ENCODE measurements around the gene RAB15. TPM values are rescaled to one million over a fixed set of nuclear protein-coding genes. Genes with fewer than 3 reads are reported as not detected.
A peak's percentile ranks its signal among the peaks of the same experiment; 100 is the strongest.

RAB15 gene
- total RNA-seq, 2 donors from 2014 or later = 4.8 to 5.8 TPM

- DNase-seq (no peak), ATAC-seq (no peak)
- H3K9me3 ChIP-seq (ENCODE audit: control insufficient read depth, low read length, poor library complexity, severe bottlenecking) = no peaks in the 10 kb centered on the region
- H3K4me1 Mint-ChIP-seq = peaks cover 46% of the 10 kb centered on the region
- no peak overlapping the region for H3K4me3 Mint-ChIP-seq
- H3K27me3 Mint-ChIP-seq = no peaks in the 10 kb centered on the region
- H3K36me3 Mint-ChIP-seq (ENCODE audit: low read depth) = peaks cover 6% of the 10 kb centered on the region
- no peak overlapping the region for H3K27ac Mint-ChIP-seq
These were observed 34.8 kb downstream of the RAB15 start for GRCh38 chr14:64937171-64937820.

DNA sequence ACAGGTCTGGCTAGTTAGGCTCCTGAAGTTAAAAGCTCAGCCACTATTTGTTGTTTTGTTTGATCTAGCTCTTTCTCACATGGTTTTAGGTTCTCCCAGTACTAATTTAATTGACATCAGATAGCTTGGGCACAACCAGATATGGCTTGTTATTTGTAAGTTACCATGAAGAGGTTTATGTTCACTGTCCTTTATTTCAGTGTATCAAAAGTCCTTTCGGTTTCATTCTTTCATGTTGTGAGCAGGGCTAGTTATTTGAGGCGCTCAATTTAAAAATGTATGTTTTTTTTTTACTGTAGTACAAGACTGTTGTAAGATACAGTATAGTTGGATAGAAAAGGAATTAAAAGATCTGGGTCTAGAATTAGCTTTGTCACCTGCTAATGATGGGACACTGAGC is 36.6 kb downstream of the RAB15 start:
- DNase-seq (no peak), ATAC-seq (peak; percentile 48)
- Mint-ChIP-seq H3K36me3 (ENCODE audit: low read depth) (peaks cover 6% of the 10 kb centered on the region), H3K4me1 (peaks cover 48% of the 10 kb centered on the region), H3K4me3 (peak overlapping the region; percentile 39), H3K27ac (peak overlapping the region; percentile 71), H3K27me3 (no peaks in the 10 kb centered on the region)
- no peaks in the 10 kb centered on the region for H3K9me3 ChIP-seq (ENCODE audit: control insufficient read depth, low read length, poor library complexity, severe bottlenecking)

GRCh38 chr14:64934338-64934929 is 37.7 kb downstream of the RAB15 start:
- DNase-seq (no peak), ATAC-seq (no peak)
- Mint-ChIP-seq H3K4me3 (no peak overlapping the region), H3K4me1 (peaks cover 45% of the 10 kb centered on the region), H3K27me3 (no peaks in the 10 kb centered on the region), H3K36me3 (ENCODE audit: low read depth) (peaks cover 3% of the 10 kb centered on the region), H3K27ac (peak overlapping the region; percentile 71)
- no peaks in the 10 kb centered on the region for H3K9me3 ChIP-seq (ENCODE audit: control insufficient read depth, low read length, poor library complexity, severe bottlenecking)

- Mint-ChIP-seq H3K4me1 (peaks cover 28% of the 10 kb centered on the region), H3K36me3 (ENCODE audit: low read depth) (peaks cover 3% of the 10 kb centered on the region), H3K4me3 (no peak overlapping the region), H3K27ac (peak overlapping the region; percentile 12), H3K27me3 (no peaks in the 10 kb centered on the region)
- no peak for ATAC-seq
- DNase-seq = no peak
- no peaks in the 10 kb centered on the region for H3K9me3 ChIP-seq (ENCODE audit: control insufficient read depth, low read length, poor library complexity, severe bottlenecking)
These were observed 39.9 kb downstream of the RAB15 start for GRCh38 chr14:64932231-64932630.

DNA sequence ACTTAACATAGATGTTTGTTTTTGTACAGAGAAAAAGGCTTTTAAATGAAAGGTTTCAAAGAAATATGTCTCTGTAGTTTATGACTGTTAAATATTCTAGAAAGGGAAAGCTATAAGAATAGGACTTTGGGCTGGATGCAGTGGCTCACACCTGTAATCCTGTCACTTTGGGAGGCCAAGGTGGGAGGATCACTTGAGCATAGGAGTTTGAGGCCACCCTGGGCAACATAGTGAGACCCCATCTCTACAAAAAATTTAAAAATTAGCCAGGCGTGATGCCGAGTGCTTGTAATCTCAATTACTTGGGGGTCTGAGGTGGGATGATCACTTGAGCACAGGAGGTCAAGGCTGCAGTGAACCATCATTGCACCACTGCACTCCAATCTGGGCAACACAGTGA is 41.0 kb downstream of the RAB15 start:
- DNase-seq = no peak
- Mint-ChIP-seq H3K27ac (no peak overlapping the region), H3K4me3 (no peak overlapping the region), H3K36me3 (ENCODE audit: low read depth) (peaks cover 3% of the 10 kb centered on the region), H3K4me1 (peaks cover 22% of the 10 kb centered on the region), H3K27me3 (no peaks in the 10 kb centered on the region)
- ATAC-seq = no peak
- H3K9me3 ChIP-seq (ENCODE audit: control insufficient read depth, low read length, poor library complexity, severe bottlenecking) = no peaks in the 10 kb centered on the region

DNA sequence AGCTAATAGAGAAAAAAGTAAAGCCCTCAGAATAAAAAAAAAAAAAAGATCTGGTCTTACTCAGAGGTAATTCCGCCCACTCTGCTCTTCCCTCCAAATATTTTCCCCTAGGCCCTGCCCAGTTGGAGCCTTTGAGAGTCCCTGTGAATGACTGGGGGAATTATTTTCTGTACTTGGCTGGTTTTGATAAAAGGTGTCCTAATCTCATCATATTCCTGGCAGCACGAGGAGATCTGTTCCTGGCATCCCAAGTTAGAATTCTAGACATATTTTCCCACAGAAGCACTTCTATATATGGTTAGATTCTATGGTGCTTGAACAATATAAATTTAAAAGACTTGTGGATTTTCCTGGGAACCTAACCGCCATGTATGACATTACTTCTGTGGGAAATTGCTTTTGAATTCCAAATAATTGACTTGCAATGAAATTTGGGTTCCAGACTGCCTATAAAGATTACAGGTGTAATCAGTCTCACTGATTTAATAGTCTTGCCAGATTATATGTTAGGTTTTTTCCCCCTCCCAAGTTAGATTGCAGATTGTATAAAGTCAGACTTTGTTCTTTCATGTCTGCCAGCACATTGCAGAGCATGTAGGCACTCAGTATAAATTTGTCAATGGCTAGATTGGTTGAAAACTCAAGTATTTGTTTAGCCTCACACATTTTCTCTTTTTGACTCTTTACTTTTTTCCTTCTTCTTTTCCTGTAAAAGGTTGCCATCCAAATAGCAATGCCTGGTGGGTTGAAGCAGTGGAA is 41.9 kb downstream of the RAB15 start:
- no peaks in the 10 kb centered on the region for H3K27me3 Mint-ChIP-seq
- no peak overlapping the region for H3K27ac Mint-ChIP-seq
- H3K4me1 Mint-ChIP-seq = peaks cover 18% of the 10 kb centered on the region
- DNase-seq (no peak), ATAC-seq (no peak)
- peaks cover 3% of the 10 kb centered on the region for H3K36me3 Mint-ChIP-seq (ENCODE audit: low read depth)
- H3K9me3 ChIP-seq (ENCODE audit: control insufficient read depth, low read length, poor library complexity, severe bottlenecking) = no peaks in the 10 kb centered on the region
- H3K4me3 Mint-ChIP-seq = no peak overlapping the region

- DNase-seq = no peak
- H3K9me3 ChIP-seq (ENCODE audit: control insufficient read depth, low read length, poor library complexity, severe bottlenecking) = no peaks in the 10 kb centered on the region
- ATAC-seq = peak; percentile 58
- no peak overlapping the region for H3K27ac Mint-ChIP-seq
- no peaks in the 10 kb centered on the region for H3K27me3 Mint-ChIP-seq
- H3K4me1 Mint-ChIP-seq = peaks cover 16% of the 10 kb centered on the region
- H3K4me3 Mint-ChIP-seq = no peak overlapping the region
- no peaks in the 10 kb centered on the region for H3K36me3 Mint-ChIP-seq (ENCODE audit: low read depth)
These were observed 43.1 kb downstream of the RAB15 start for GRCh38 chr14:64929014-64929359.

DNA sequence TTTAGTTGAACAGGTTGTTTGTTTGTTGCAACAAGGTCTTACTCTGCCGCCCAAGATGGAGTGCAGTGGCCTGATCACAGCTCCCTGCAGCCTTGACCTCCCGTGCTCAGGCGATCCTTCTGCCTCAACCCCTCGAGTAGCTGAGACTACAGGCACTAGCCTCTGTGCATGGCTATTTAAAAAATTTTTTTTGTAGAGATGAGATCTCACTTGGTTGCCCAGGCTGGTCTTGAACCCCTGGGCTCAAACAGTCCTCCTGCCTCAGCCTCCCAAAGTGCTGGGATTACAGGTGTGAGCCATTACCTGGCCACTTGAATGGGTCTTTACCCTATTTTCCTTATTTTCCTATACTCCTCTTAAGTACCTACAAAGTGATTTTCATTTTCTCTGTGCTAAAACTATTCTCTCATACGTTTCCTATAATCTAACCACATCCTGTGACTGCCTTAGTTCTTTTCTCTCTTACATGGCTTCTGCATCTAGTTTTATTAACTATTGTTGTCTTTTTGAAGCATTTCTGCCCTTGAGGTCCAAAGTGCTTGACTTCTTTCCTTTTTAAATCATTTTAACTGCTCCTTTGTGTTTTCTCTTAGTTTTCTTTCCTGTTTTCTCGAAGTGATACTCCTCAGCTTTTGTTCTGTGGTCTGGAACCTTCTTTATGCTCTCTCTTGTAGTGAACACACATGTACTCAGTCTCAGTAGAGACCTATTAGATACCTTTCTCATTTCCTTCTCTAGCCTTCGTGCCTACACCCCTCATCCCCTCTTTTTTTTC is 43.7 kb downstream of the RAB15 start:
- Mint-ChIP-seq H3K27ac (no peak overlapping the region), H3K4me1 (peaks cover 21% of the 10 kb centered on the region), H3K27me3 (no peaks in the 10 kb centered on the region), H3K36me3 (ENCODE audit: low read depth) (no peaks in the 10 kb centered on the region), H3K4me3 (no peak overlapping the region)
- ATAC-seq (peak; percentile 87), DNase-seq (no peak)
- H3K9me3 ChIP-seq (ENCODE audit: control insufficient read depth, low read length, poor library complexity, severe bottlenecking) = no peaks in the 10 kb centered on the region

DNA sequence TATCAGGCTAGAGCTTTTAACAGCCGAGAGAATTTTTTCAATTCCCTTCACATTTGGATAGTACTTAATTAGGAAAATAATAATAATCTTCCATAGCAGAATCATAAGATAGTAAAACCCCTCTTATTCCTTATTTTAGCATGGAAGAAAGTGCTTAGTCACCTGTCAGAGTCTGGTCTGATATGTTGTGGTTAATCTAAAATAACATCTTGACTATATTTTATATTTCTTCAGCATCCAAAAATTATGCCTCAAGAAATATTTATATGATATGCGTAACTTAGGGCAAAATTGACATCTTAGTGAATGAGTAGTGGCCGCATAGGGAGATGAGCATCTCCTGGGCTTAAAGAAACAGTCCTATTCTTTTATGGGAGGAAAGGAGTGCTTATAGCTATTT is 45.1 kb downstream of the RAB15 start:
- no peak for DNase-seq
- H3K4me1 Mint-ChIP-seq = peaks cover 24% of the 10 kb centered on the region
- no peak for ATAC-seq
- H3K27me3 Mint-ChIP-seq = no peaks in the 10 kb centered on the region
- no peak overlapping the region for H3K27ac Mint-ChIP-seq
- H3K9me3 ChIP-seq (ENCODE audit: control insufficient read depth, low read length, poor library complexity, severe bottlenecking) = no peaks in the 10 kb centered on the region
- no peak overlapping the region for H3K4me3 Mint-ChIP-seq
- H3K36me3 Mint-ChIP-seq (ENCODE audit: low read depth) = no peaks in the 10 kb centered on the region

DNA sequence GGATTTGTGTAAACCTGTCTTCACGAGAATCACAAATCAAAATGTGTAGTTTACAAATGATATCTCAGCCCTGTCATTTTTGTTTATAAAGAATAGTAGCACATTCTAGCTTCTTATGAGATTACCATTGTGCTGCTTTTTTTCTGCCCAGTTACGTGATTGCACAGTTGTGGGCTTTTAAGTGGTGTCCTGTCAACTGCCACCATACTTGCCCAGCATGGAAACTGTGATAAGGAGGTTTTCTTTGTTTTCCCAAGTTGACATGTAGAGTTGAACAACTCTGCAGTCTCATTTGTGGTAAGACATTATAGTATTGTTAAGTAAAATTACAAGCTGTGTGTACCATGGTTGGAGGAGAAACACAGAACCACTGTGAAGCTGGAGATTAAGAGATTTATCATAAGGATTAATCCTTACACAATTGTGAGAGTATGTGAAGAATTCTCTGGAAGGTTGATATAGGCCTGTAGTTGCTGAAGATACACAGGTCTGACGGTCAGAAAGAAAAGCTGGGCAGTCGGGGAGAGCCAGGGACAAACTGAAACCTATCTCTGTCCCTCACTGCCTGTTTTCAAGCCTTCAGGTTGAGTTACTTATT is 45.6 kb downstream of the RAB15 start:
- ATAC-seq (no peak), DNase-seq (no peak)
- H3K36me3 Mint-ChIP-seq (ENCODE audit: low read depth) = peaks cover 3% of the 10 kb centered on the region
- H3K27ac Mint-ChIP-seq = no peak overlapping the region
- H3K4me3 Mint-ChIP-seq = no peak overlapping the region
- no peaks in the 10 kb centered on the region for H3K9me3 ChIP-seq (ENCODE audit: control insufficient read depth, low read length, poor library complexity, severe bottlenecking)
- H3K4me1 Mint-ChIP-seq = peaks cover 29% of the 10 kb centered on the region
- no peaks in the 10 kb centered on the region for H3K27me3 Mint-ChIP-seq

DNA sequence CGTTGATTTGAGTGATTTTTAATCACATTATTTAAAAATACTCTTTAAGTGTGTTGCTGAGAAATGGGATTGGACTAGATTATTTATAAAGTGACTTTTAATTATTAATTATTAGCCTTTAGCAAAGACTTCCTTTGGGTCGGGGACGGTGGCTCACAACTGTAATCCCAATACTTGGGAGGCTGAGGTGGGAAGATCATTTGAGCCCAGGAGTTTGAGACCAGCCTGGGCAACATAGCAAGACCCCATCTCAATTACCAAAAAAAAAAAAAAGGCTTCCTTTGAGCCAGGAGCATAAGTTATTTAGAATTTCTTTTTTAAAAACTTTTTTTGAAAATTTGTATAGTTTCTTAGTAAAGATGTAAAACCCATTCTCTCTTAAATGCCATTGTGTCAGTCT is 49.1 kb downstream of the RAB15 start:
- peak overlapping the region; percentile 63 for H3K27ac Mint-ChIP-seq
- no peak for DNase-seq
- H3K27me3 Mint-ChIP-seq = no peaks in the 10 kb centered on the region
- H3K4me1 Mint-ChIP-seq = peaks cover 35% of the 10 kb centered on the region
- no peak overlapping the region for H3K4me3 Mint-ChIP-seq
- no peak for ATAC-seq
- H3K36me3 Mint-ChIP-seq (ENCODE audit: low read depth) = peaks cover 3% of the 10 kb centered on the region
- H3K9me3 ChIP-seq (ENCODE audit: control insufficient read depth, low read length, poor library complexity, severe bottlenecking) = no peaks in the 10 kb centered on the region

DNA sequence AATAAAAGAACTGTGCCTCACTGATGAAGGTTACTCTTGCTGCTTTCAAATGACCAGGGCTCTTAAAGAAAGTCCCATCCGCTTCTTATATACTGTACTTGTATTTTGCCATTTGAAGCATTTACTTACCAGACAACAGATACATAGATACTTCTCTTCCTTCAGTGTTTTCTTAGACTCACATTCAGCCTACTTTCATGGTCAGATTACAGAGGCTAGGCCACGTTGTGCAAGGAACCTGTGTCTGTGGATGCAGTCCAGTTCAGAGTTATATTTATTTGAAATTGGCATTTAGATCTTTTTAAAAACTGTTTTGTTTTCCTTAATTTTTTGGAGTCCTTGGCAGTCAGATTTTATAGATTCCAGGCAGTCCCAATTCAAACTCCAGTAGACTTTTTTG is 51.7 kb downstream of the RAB15 start:
- Mint-ChIP-seq H3K4me3 (peak overlapping the region; percentile 10), H3K4me1 (peaks cover 53% of the 10 kb centered on the region), H3K36me3 (ENCODE audit: low read depth) (peaks cover 7% of the 10 kb centered on the region), H3K27me3 (no peaks in the 10 kb centered on the region), H3K27ac (peak overlapping the region; percentile 83)
- no peak for DNase-seq
- H3K9me3 ChIP-seq (ENCODE audit: control insufficient read depth, low read length, poor library complexity, severe bottlenecking) = no peaks in the 10 kb centered on the region
- no peak for ATAC-seq

GRCh38 chr14:64919618-64920017 is 52.5 kb downstream of the RAB15 start:
- no peak for ATAC-seq
- Mint-ChIP-seq H3K4me3 (no peak overlapping the region), H3K27ac (peak overlapping the region; percentile 41), H3K36me3 (ENCODE audit: low read depth) (peaks cover 7% of the 10 kb centered on the region), H3K4me1 (peaks cover 57% of the 10 kb centered on the region), H3K27me3 (no peaks in the 10 kb centered on the region)
- H3K9me3 ChIP-seq (ENCODE audit: control insufficient read depth, low read length, poor library complexity, severe bottlenecking) = no peaks in the 10 kb centered on the region
- no peak for DNase-seq
